HepG2 (cell line): ENCODE results near the gene ECPAS. TPM values are rescaled to one million over a fixed set of nuclear protein-coding genes. Genes with fewer than 3 reads are reported as not detected.

Experiments used
- EEA1 ChIP-seq: sonication (generic); formaldehyde crosslinking; IDR thresholded peaks from 2 replicates; pipeline ENCODE4 v1.5.1; 2020; ENCODE audit warnings: mild to moderate bottlenecking, missing genetic modification reagents, borderline replicate concordance
- ELF1 ChIP-seq: sonication (generic); formaldehyde crosslinking; IDR thresholded peaks from 2 replicates; pipeline ENCODE4 v1.4.0; 2020; ENCODE audit warnings: missing genetic modification reagents
- EP300 ChIP-seq, 3 experiments: sonication (generic) in 1 of 3; formaldehyde crosslinking in 1 of 3; IDR thresholded peaks; 2 replicates each; pipeline versions ENCODE4 v1.5.1 to v1.6.1; 2011 to 2020; ENCODE audit warnings: low read depth in 2 of 3, low read length in 2 of 3, borderline replicate concordance in 1 of 3, improper control_type of control experiment in 1 of 3, mild to moderate bottlenecking in 1 of 3, missing genetic modification reagents in 1 of 3, moderate library complexity in 1 of 3
- HDAC1 ChIP-seq: sonication (generic); formaldehyde crosslinking; IDR thresholded peaks from 2 replicates; pipeline ENCODE4 v1.5.1; 2020; ENCODE audit warnings: mild to moderate bottlenecking, missing genetic modification reagents
- KAT8 ChIP-seq: IDR thresholded peaks from 2 replicates; pipeline ENCODE4 v1.6.1; 2016; ENCODE audit warnings: missing genetic modification reagents, missing compliant biosample characterization
- NFAT5 ChIP-seq: sonication (generic); formaldehyde crosslinking; IDR thresholded peaks from 2 replicates; pipeline ENCODE4 v1.4.0; 2020; ENCODE audit warnings: missing genetic modification reagents
- NR2F6 ChIP-seq, 2 experiments: IDR thresholded peaks; 2 replicates each; pipeline ENCODE4 v1.6.1; 2016; ENCODE audit warnings: antibody characterized with exemption in 1 of 2, mild to moderate bottlenecking in 1 of 2
- POLR2G ChIP-seq: fragments of 200-400 bp; formaldehyde crosslinking; IDR thresholded peaks from 2 replicates; pipeline ENCODE4 v1.6.1; 2018; ENCODE audit warnings: mild to moderate bottlenecking, low read depth, low read length, moderate library complexity
- SRY ChIP-seq: sonication (generic); formaldehyde crosslinking; IDR thresholded peaks from 2 replicates; pipeline ENCODE4 v1.8.0; 2022; ENCODE audit warnings: mild to moderate bottlenecking, missing genetic modification reagents
- TERF1 ChIP-seq: sonication (generic); formaldehyde crosslinking; IDR thresholded peaks from 2 replicates; pipeline ENCODE4 v1.8.0; 2022; ENCODE audit warnings: mild to moderate bottlenecking, missing genetic modification reagents, moderate library complexity
- ZNF446 ChIP-seq: sonication (generic); formaldehyde crosslinking; IDR thresholded peaks from 2 replicates; pipeline ENCODE4 v1.5.0; 2020; ENCODE audit warnings: mild to moderate bottlenecking, missing genetic modification reagents
- ZNF546 ChIP-seq: sonication (generic); formaldehyde crosslinking; conservative IDR thresholded peaks from 2 replicates; pipeline ENCODE4 v1.8.1; 2023; ENCODE audit warnings: mild to moderate bottlenecking, missing genetic modification reagents
- ZNF644 ChIP-seq: IDR thresholded peaks from 2 replicates; pipeline ENCODE4 v1.6.1; 2016; ENCODE audit warnings: low read depth
- polyA plus RNA-seq, 8 experiments: library from polyadenylated mRNA; depleted of rRNA in 3 of 8; stranded (reverse) in 7 of 8; unstranded in 1 of 8; fragments of >200 nt; fragmentation: Illumina TruSeq in 4 of 8; extraction: Trizol in 4 of 8; gene quantifications; 2 replicates each; pipeline versions ENCODE4 v1.2.1 to v1.2.3, GENCODE V29; 2011 to 2016; ENCODE audit warnings: low read depth in 4 of 8, missing spikeins in 1 of 8, mixed read lengths in 1 of 8; ENCODE audit not compliant: insufficient read depth in 1 of 8
- total RNA-seq, 5 experiments: library from RNA; depleted of rRNA; stranded (reverse); fragments of >200 nt; fragmentation: Illumina TruSeq; extraction: Trizol; gene quantifications; 2 replicates each; pipeline ENCODE4 v1.2.3, GENCODE V29; 2016; ENCODE audit warnings: low read depth in 1 of 5
- TF ChIP-seq, protein P1 (sequence below): sonication (generic); formaldehyde crosslinking; IDR thresholded peaks from 2 replicates; pipeline ENCODE4 v1.5.1; 2020; ENCODE audit warnings: missing genetic modification reagents, mild to moderate bottlenecking, borderline replicate concordance
- TF ChIP-seq, protein P2 (sequence below): sonication (generic); formaldehyde crosslinking; IDR thresholded peaks from 2 replicates; pipeline ENCODE4 v1.9.0; 2022; ENCODE audit warnings: low read depth, missing genetic modification reagents
- TF ChIP-seq, protein P3 (sequence below): IDR thresholded peaks from 2 replicates; pipeline ENCODE4 v1.6.1; 2016

ECPAS gene
- total and polyA plus RNA-seq, 2 of the 13 experiments (the other 11 are each of a cell fraction or from before 2014, with no cell fraction given): 35.3 to 58.0 TPM

DNA sequence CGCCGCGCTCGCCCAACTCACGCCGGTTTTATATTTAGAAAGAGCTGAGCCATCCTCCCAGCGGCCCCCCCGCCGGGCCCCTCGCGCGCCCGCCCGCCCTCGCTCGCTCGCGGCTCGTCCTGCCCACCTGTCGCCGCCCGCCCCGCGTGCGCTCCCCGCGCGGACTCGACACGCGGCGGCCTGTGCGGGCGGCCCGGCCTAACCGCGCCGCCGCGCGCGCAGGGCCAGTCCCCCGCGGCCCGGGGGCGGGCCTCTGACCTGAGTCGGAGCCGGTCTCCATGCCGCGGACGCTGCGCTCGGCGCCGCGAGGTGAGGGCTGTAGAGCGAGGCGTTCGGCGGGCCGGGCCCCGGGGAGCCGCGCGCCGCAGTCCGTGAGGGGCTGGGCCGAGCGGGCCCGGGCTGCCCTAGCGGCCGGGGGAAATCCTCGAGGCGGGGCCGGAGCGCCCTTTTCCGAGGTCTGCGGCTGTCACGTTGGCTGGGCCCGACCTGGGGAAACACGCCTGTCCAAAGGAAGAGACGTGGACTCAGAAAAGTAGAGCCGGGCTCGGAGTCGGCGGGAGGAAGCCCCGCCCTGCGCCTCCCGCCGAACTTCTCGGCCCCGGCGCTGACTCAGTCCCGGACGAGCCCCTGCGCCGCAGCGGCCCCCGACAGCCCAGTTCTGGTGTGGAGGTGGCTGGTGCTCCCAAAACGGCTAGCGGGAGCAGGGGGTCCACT is at the start of gene ECPAS (continued):
- peak; percentile 25; the same call in 1 of the 2 replicates for TF ChIP-seq ELF1
- no peak for TF ChIP-seq NR2F6 (IDR thresholded peaks at IDR 0.05)
- TF ChIP-seq NR2F6 (CRISPR knock-in tag; IDR thresholded peaks at IDR 0.05): peak; percentile 39; the same call in 1 of the 2 replicates
- 0 out of 2 replicates have a peak, but pooled peaks have one; percentile 60 for TF ChIP-seq ZNF546 (CRISPR knock-in tag)
- TF ChIP-seq TERF1 (CRISPR knock-in tag): no peak
- TF ChIP-seq KAT8 (CRISPR knock-in tag): peak; percentile 32; the same call in 1 of the 2 replicates
- TF ChIP-seq ZNF644: no peak
- TF ChIP-seq, protein P1, sequence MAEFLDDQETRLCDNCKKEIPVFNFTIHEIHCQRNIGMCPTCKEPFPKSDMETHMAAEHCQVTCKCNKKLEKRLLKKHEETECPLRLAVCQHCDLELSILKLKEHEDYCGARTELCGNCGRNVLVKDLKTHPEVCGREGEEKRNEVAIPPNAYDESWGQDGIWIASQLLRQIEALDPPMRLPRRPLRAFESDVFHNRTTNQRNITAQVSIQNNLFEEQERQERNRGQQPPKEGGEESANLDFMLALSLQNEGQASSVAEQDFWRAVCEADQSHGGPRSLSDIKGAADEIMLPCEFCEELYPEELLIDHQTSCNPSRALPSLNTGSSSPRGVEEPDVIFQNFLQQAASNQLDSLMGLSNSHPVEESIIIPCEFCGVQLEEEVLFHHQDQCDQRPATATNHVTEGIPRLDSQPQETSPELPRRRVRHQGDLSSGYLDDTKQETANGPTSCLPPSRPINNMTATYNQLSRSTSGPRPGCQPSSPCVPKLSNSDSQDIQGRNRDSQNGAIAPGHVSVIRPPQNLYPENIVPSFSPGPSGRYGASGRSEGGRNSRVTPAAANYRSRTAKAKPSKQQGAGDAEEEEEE: no peak
- no peak for TF ChIP-seq EP300 (IDR thresholded peaks at IDR 0.05; ENCODE audit: low read depth in 2 of 2, low read length in 2 of 2)
- 0 out of 2 replicates have a peak, but pooled peaks have one; percentile 34 for TF ChIP-seq EP300 (CRISPR knock-in tag; IDR thresholded peaks at IDR 0.05; ENCODE audit: borderline replicate concordance)
- no peak for TF ChIP-seq ZNF446 (CRISPR knock-in tag)
- TF ChIP-seq HDAC1: peak; percentile 72
- TF ChIP-seq, protein P2, sequence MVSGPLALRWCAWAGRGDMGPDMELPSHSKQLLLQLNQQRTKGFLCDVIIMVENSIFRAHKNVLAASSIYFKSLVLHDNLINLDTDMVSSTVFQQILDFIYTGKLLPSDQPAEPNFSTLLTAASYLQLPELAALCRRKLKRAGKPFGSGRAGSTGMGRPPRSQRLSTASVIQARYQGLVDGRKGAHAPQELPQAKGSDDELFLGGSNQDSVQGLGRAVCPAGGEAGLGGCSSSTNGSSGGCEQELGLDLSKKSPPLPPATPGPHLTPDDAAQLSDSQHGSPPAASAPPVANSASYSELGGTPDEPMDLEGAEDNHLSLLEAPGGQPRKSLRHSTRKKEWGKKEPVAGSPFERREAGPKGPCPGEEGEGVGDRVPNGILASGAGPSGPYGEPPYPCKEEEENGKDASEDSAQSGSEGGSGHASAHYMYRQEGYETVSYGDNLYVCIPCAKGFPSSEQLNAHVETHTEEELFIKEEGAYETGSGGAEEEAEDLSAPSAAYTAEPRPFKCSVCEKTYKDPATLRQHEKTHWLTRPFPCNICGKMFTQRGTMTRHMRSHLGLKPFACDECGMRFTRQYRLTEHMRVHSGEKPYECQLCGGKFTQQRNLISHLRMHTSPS: 0 out of 2 replicates have a peak, but pooled peaks have one; percentile 21
- 0 out of 2 replicates have a peak, but pooled peaks have one; percentile 24 for TF ChIP-seq NFAT5 (CRISPR knock-in tag)
- peak; percentile 86 for TF ChIP-seq POLR2G
- TF ChIP-seq EEA1 (CRISPR knock-in tag): no peak
- TF ChIP-seq SRY (CRISPR knock-in tag): no peak
- TF ChIP-seq, protein P3, sequence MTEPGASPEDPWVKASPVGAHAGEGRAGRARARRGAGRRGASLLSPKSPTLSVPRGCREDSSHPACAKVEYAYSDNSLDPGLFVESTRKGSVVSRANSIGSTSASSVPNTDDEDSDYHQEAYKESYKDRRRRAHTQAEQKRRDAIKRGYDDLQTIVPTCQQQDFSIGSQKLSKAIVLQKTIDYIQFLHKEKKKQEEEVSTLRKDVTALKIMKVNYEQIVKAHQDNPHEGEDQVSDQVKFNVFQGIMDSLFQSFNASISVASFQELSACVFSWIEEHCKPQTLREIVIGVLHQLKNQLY: 0 out of 2 replicates have a peak, but pooled peaks have one; percentile 17
